OCI-LY3 (cell line): ENCODE measurements around the gene ANP32A.

Experiments
- EZH2phosphoT487 ChIP-seq: fragments of 200-600 bp; shearing (Covaris generic); IDR thresholded peaks from 2 replicates; pipeline ENCODE4 v1.6.1; 2018; ENCODE audit warnings: antibody characterized with exemption, mixed run types, low read depth
- TF ChIP-seq, protein P1 (sequence below): fragments of 200-600, 300-600 bp; sonication (generic); IDR thresholded peaks from 2 replicates; pipeline ENCODE4 v1.5.1; 2014; ENCODE audit warnings: antibody characterized with exemption, low read length, low read depth

DNA sequence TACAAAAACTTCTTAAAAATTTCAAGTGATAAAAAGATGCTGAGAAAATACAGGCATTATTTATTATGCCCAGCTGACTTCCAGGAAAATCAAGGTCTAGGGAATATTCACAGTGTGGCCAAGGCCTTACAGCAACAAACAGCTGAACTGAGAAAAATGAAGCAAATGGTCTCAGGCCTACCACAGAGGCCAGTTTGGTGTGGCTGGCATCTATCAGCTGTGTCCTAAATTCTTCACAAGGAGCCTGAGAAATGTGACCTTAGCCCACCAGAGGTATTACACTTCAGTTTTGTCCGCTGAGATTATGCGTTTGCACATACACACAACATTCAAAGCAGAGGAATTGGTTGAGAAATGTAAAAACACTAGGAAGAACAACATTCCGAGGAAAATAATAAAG, 77.4 kb downstream of the ANP32A start:
- TF ChIP-seq, protein P1, sequence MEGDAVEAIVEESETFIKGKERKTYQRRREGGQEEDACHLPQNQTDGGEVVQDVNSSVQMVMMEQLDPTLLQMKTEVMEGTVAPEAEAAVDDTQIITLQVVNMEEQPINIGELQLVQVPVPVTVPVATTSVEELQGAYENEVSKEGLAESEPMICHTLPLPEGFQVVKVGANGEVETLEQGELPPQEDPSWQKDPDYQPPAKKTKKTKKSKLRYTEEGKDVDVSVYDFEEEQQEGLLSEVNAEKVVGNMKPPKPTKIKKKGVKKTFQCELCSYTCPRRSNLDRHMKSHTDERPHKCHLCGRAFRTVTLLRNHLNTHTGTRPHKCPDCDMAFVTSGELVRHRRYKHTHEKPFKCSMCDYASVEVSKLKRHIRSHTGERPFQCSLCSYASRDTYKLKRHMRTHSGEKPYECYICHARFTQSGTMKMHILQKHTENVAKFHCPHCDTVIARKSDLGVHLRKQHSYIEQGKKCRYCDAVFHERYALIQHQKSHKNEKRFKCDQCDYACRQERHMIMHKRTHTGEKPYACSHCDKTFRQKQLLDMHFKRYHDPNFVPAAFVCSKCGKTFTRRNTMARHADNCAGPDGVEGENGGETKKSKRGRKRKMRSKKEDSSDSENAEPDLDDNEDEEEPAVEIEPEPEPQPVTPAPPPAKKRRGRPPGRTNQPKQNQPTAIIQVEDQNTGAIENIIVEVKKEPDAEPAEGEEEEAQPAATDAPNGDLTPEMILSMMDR, result no peak
- no peak for TF ChIP-seq EZH2phosphoT487
